Nephron progenitor cell (in vitro differentiated cells): Measurements from ENCODE around the gene DCUN1D2.
A peak's percentile ranks its signal among the peaks of the same experiment; 100 is the strongest.

Experiments used
- DNase-seq: peaks from one replicate; pipeline ENCODE4 v3.0.0; 2021
- H3K27ac Mint-ChIP-seq: 2 replicates; pipeline ENCODE4 v1.8.0; 2021; ENCODE audit warnings: mild to moderate bottlenecking, moderate library complexity, mixed read lengths
- H3K27me3 Mint-ChIP-seq: 2 replicates; pipeline ENCODE4 v1.8.0; 2021; ENCODE audit warnings: mild to moderate bottlenecking, low read depth, mixed read lengths; ENCODE audit not compliant: poor library complexity
- H3K36me3 Mint-ChIP-seq: 2 replicates; pipeline ENCODE4 v1.8.0; 2021; ENCODE audit warnings: low read depth, mixed read lengths
- H3K4me1 Mint-ChIP-seq: 2 replicates; pipeline ENCODE4 v1.8.0; 2021; ENCODE audit warnings: mixed read lengths
- H3K4me3 Mint-ChIP-seq: 2 replicates; pipeline ENCODE4 v1.8.0; 2021; ENCODE audit warnings: mild to moderate bottlenecking, moderate library complexity, mixed read lengths
- H3K9me3 Mint-ChIP-seq: 2 replicates; pipeline ENCODE4 v1.8.0; 2021; ENCODE audit warnings: mild to moderate bottlenecking, moderate library complexity, mixed read lengths
- TF ChIP-seq, protein P1 (sequence below): fragments of 200-600 bp; sonication (generic); IDR thresholded peaks from 2 replicates; pipeline ENCODE4 v1.5.0; 2021; ENCODE audit warnings: antibody characterized with exemption

The DCUN1D2 gene

DNA sequence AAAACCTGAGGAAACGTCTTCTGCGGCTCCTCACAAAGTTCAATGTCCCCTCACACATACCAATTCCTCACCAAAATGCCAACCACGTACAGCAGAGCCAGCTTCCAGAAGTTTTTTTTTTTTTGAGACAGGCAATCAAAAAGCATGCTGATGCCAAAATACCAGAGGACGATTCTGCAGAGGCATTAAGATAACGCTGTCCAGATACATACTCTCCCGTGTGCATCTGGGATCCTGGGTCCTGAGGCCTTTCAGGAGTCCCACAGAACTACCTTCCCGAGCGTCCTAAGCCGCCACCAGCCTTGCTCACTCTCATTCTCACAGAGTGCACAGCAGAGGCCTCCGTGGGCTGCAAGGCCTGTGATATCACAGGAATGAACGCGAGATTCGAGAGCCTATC, 5.0 kb downstream of the DCUN1D2 start:
- H3K9me3 Mint-ChIP-seq, result no peaks in the 10 kb centered on the region
- H3K27ac Mint-ChIP-seq, result no peak overlapping the region
- no peak for DNase-seq
- peaks cover 3% of the 10 kb centered on the region for H3K27me3 Mint-ChIP-seq
- peaks cover 62% of the 10 kb centered on the region for H3K4me1 Mint-ChIP-seq
- H3K4me3 Mint-ChIP-seq, result no peak overlapping the region
- TF ChIP-seq, protein P1, sequence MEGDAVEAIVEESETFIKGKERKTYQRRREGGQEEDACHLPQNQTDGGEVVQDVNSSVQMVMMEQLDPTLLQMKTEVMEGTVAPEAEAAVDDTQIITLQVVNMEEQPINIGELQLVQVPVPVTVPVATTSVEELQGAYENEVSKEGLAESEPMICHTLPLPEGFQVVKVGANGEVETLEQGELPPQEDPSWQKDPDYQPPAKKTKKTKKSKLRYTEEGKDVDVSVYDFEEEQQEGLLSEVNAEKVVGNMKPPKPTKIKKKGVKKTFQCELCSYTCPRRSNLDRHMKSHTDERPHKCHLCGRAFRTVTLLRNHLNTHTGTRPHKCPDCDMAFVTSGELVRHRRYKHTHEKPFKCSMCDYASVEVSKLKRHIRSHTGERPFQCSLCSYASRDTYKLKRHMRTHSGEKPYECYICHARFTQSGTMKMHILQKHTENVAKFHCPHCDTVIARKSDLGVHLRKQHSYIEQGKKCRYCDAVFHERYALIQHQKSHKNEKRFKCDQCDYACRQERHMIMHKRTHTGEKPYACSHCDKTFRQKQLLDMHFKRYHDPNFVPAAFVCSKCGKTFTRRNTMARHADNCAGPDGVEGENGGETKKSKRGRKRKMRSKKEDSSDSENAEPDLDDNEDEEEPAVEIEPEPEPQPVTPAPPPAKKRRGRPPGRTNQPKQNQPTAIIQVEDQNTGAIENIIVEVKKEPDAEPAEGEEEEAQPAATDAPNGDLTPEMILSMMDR, result no peak
- peaks cover 8% of the 10 kb centered on the region for H3K36me3 Mint-ChIP-seq

DNA sequence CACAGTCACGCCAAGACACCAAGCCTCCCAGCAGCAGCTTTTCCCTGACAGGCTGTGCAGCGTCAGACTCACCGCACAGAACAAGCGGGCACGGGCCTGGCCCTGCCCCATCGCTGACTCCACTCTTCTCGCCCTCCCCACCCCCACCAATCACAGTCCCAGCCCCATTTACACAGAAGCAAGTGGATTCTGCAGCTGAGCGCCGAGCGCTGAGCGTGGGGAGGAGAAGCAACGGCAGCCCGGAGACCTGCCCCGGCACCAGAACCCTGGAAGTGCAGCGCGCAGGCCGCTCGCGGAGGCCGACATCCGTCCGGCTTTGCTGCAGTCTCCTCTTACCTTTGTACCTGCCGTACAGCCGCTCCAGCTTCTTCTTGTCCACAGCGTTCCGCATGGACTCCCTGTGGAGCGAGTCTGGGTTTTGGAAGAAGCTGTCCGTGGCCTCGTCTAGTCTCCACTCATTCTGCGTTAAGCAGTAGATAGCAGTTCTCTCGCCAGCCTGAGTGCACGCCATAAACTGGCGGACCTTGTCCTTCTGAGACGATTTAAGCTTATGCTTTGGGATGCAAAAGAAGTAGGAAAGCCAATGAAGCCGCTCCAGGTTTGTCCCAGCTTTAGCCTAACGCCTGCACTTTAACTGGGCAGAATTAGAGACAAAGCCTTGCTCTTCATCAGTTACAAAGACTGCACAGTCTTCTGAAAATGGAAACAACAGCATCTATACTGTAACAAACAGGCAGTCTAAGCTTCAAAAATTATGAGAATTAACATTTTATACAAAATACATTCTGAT, 6.8 kb downstream of the DCUN1D2 start:
- H3K4me1 Mint-ChIP-seq, result peaks cover 48% of the 10 kb centered on the region
- H3K27ac Mint-ChIP-seq, result peak overlapping the region; percentile 81
- TF ChIP-seq, protein P1, result no peak
- no peak overlapping the region for H3K4me3 Mint-ChIP-seq
- no peak for DNase-seq
- peaks cover 21% of the 10 kb centered on the region for H3K36me3 Mint-ChIP-seq
- H3K9me3 Mint-ChIP-seq, result no peaks in the 10 kb centered on the region
- no peaks in the 10 kb centered on the region for H3K27me3 Mint-ChIP-seq

DNA sequence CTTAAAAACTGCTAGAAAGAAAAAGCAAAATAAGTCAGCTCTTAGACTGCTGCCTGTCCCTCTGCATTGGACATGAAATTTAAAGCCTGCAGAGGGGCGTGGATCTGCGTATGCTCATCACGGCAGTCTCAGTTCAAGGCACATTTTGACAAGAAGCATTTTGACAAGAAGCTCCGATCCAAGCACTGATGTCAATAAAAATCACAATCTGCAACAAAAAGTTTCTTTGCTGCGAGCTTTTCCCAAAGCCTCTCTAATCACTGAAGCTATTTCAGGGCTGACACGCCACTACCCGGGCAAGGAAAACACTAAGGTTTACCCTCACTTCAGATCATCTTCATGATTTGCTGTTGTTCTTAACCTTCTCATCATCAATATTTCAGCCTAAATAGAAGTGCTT, 7.4 kb downstream of the DCUN1D2 start:
- no peak overlapping the region for H3K4me3 Mint-ChIP-seq
- peaks cover 42% of the 10 kb centered on the region for H3K4me1 Mint-ChIP-seq
- TF ChIP-seq, protein P1, result no peak
- peaks cover 27% of the 10 kb centered on the region for H3K36me3 Mint-ChIP-seq
- no peaks in the 10 kb centered on the region for H3K9me3 Mint-ChIP-seq
- peak overlapping the region; percentile 25 for H3K27ac Mint-ChIP-seq
- no peaks in the 10 kb centered on the region for H3K27me3 Mint-ChIP-seq
- DNase-seq, result no peak

DNA sequence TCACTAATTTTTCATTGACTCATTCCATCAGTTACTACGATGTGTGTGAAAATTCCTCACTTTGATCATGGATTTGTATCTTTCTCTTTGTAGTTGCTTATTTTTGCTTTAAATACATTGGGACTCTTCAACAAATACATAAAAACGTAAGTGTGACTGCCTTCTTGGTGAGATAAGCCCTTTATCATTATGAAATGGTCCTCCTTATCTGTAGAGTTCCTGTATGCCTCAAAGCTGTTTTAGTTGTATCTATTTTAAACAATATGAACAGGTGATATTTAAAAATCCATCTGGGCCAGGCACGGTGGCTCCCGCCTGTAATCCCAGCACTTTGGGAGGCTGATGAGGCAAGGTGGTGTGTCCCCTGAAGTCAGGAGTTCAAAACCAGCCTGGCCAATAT, 11.3 kb downstream of the DCUN1D2 start:
- Mint-ChIP-seq H3K9me3 (no peaks in the 10 kb centered on the region), H3K4me1 (peaks cover 15% of the 10 kb centered on the region), H3K4me3 (no peak overlapping the region), H3K27me3 (no peaks in the 10 kb centered on the region), H3K27ac (no peak overlapping the region), H3K36me3 (peaks cover 66% of the 10 kb centered on the region)
- no peak for DNase-seq
- TF ChIP-seq, protein P1, result no peak

DNA sequence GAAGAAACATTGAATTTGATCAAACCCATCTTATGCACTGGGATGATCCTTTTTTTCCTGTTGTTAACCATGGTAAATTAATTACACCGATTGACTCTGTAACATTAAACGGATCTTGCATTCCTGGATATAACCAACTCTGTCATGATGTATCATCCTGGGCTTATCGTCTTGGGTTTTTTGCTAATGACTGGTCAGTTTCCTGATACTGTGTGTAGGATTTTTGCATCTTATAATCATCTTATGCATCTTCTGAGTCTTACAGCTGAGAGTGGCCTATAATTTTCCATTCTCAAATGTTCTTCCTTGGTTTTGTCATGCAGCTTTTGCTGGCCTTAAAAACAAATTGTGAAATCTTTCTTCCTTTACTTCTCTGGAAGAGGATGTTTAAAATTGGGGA, 12.8 kb downstream of the DCUN1D2 start:
- Mint-ChIP-seq H3K9me3 (no peaks in the 10 kb centered on the region), H3K36me3 (peaks cover 77% of the 10 kb centered on the region), H3K4me1 (peaks cover 6% of the 10 kb centered on the region), H3K27me3 (no peaks in the 10 kb centered on the region), H3K27ac (no peak overlapping the region), H3K4me3 (no peak overlapping the region)
- no peak for DNase-seq
- TF ChIP-seq, protein P1, result no peak

DNA sequence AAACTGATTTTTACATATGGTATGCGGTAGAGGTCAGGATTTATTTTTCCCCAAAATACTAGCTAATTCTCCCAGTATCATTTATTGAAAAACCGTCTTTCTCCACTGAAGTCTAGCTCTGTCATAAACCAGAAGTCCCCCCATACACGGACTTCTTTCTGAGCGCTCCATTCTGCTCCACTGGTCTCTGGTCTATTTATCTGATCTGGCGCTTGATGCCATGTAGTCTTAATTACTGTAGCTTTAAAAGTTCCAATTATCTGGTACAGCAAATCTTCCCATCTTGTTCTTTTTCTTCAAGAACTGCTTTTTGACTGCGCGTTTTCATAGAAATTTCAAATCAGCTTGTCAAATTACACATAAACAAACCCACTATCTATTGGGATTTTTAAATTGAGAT, 13.7 kb downstream of the DCUN1D2 start:
- Mint-ChIP-seq H3K27me3 (no peaks in the 10 kb centered on the region), H3K9me3 (no peaks in the 10 kb centered on the region), H3K4me1 (peaks cover 6% of the 10 kb centered on the region), H3K36me3 (peaks cover 83% of the 10 kb centered on the region), H3K4me3 (no peak overlapping the region), H3K27ac (no peak overlapping the region)
- TF ChIP-seq, protein P1, result no peak
- DNase-seq, result no peak
